Natural killer cell (primary cell): ENCODE measurements around the gene LEMD1. TPM values are rescaled to one million over a fixed set of nuclear protein-coding genes. Genes with fewer than 3 reads are reported as not detected.

Experiments
- ATAC-seq, 3 donors: fragments of 150-1000 bp in 2 of 3; fragments of 200-7000 bp in 1 of 3; cut with Tn5 transposase; 1 replicate in 1 of 3; 2 replicates in 2 of 3; pipeline ENCODE4 v1.10.0; 2021; ENCODE audit warnings: mild to moderate bottlenecking in 2 of 3, moderate library complexity in 2 of 3
- DNase-seq, 2 donors: peaks; one replicate each; pipeline versions ENCODE4 v3.0.0 to v3.0.0-alpha.2; 2013 to 2021; ENCODE audit warnings: mixed read lengths in 1 of 2
- H3K27ac ChIP-seq: one replicate; pipeline ENCODE4 v1.5.1; 2013; ENCODE audit warnings: mild to moderate bottlenecking, low read length
- H3K27me3 ChIP-seq: one replicate; pipeline ENCODE4 v1.6.1; 2013; ENCODE audit warnings: low read length; ENCODE audit not compliant: control insufficient read depth, insufficient read depth
- H3K36me3 ChIP-seq: one replicate; pipeline ENCODE4 v1.6.1; 2013; ENCODE audit warnings: low read length; ENCODE audit not compliant: control insufficient read depth, insufficient read depth
- H3K4me1 ChIP-seq: one replicate; pipeline ENCODE4 v1.6.1; 2013; ENCODE audit warnings: low read length; ENCODE audit not compliant: control insufficient read depth, insufficient read depth
- H3K4me3 ChIP-seq: one replicate; pipeline ENCODE4 v1.5.1; 2013; ENCODE audit warnings: low read length
- H3K9me3 ChIP-seq: one replicate; pipeline ENCODE4 v1.6.1; 2013; ENCODE audit warnings: low read length; ENCODE audit not compliant: control insufficient read depth, insufficient read depth
- H3K27ac Mint-ChIP-seq, 2 donors: one replicate each; pipeline ENCODE4 v1.8.0; 2022; ENCODE audit warnings: mild to moderate bottlenecking in 2 of 2, mixed read lengths in 2 of 2, moderate library complexity in 1 of 2
- H3K27me3 Mint-ChIP-seq, 2 donors: one replicate each; pipeline ENCODE4 v1.8.0; 2022; ENCODE audit warnings: low read depth in 2 of 2, mixed read lengths in 2 of 2
- H3K36me3 Mint-ChIP-seq: one replicate; pipeline ENCODE4 v1.8.0; 2022; ENCODE audit warnings: mixed read lengths
- H3K4me1 Mint-ChIP-seq, 2 donors: one replicate each; pipeline ENCODE4 v1.8.0; 2022; ENCODE audit warnings: mixed read lengths in 2 of 2
- H3K4me3 Mint-ChIP-seq: one replicate; pipeline ENCODE4 v1.8.0; 2022; ENCODE audit warnings: mild to moderate bottlenecking, moderate library complexity, mixed read lengths
- H3K9me3 Mint-ChIP-seq, 2 donors: one replicate each; pipeline ENCODE4 v1.8.0; 2022; ENCODE audit warnings: mixed read lengths in 2 of 2
- whole genome bisulfite sequencing: methylation state at CpG from one replicate; pipeline ENCODE4 v1.1.7; 2013; ENCODE audit warnings: missing lambda C conversion rate; ENCODE audit not compliant: insufficient coverage; 5-methylcytosine and 5-hydroxymethylcytosine counted together
- intact Hi-C: fragments of 100-400 bp; cut with micrococcal nuclease; formaldehyde crosslinking; loops from one replicate; pipeline ENCODE4 v1.14.2; 2022
- total RNA-seq, 4 donors: library from RNA; stranded (reverse); fragments of 120-200 nt in 1 of 4; gene quantifications; one replicate each; pipeline versions ENCODE4 v1.2.3 to v1.2.4, GENCODE V29; 2013 to 2022
- TF ChIP-seq, protein P1 (sequence below): fragments of 200-600 bp; IDR thresholded peaks from one replicate; pipeline ENCODE4 v1.8.0; 2022; ENCODE audit warnings: antibody characterized with exemption

Gene LEMD1
- total RNA-seq, 3 donors from 2014 or later (not counting 1 experiment from before 2014, with no cell fraction given) = not detected

- Histone ChIP-seq H3K9me3 (no peaks in the 10 kb centered on the region), H3K27ac (no peak overlapping the region), H3K36me3 (no peaks in the 10 kb centered on the region), H3K4me3 (no peak overlapping the region), H3K4me1 (peaks cover 7% of the 10 kb centered on the region), H3K27me3 (peaks cover 13% of the 10 kb centered on the region)
- TF ChIP-seq, protein P1, sequence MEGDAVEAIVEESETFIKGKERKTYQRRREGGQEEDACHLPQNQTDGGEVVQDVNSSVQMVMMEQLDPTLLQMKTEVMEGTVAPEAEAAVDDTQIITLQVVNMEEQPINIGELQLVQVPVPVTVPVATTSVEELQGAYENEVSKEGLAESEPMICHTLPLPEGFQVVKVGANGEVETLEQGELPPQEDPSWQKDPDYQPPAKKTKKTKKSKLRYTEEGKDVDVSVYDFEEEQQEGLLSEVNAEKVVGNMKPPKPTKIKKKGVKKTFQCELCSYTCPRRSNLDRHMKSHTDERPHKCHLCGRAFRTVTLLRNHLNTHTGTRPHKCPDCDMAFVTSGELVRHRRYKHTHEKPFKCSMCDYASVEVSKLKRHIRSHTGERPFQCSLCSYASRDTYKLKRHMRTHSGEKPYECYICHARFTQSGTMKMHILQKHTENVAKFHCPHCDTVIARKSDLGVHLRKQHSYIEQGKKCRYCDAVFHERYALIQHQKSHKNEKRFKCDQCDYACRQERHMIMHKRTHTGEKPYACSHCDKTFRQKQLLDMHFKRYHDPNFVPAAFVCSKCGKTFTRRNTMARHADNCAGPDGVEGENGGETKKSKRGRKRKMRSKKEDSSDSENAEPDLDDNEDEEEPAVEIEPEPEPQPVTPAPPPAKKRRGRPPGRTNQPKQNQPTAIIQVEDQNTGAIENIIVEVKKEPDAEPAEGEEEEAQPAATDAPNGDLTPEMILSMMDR = no peak
- no peaks in the 10 kb centered on the region for H3K4me1 Mint-ChIP-seq
- H3K4me3 Mint-ChIP-seq = no peak overlapping the region
- no peaks in the 10 kb centered on the region for H3K9me3 Mint-ChIP-seq
- ATAC-seq (no peak), DNase-seq (no peak)
- no peaks in the 10 kb centered on the region for H3K36me3 Mint-ChIP-seq
- peaks cover 17 to 31% of the 10 kb centered on the region in 2 donors for H3K27me3 Mint-ChIP-seq
- no peak overlapping the region for H3K27ac Mint-ChIP-seq
- intact Hi-C loops = no loop called here
- WGBS = 96% methylated on average over 4 of the region's 4 CpGs
Observed at GRCh38 chr1:205449254-205449749, 27.4 kb upstream of the LEMD1 start.

GRCh38 chr1:205448540-205449253 lies 26.8 kb upstream of the LEMD1 start:
- no peaks in the 10 kb centered on the region for H3K4me1 Mint-ChIP-seq
- intact Hi-C loops = no loop called here
- no peak for ATAC-seq

DNA sequence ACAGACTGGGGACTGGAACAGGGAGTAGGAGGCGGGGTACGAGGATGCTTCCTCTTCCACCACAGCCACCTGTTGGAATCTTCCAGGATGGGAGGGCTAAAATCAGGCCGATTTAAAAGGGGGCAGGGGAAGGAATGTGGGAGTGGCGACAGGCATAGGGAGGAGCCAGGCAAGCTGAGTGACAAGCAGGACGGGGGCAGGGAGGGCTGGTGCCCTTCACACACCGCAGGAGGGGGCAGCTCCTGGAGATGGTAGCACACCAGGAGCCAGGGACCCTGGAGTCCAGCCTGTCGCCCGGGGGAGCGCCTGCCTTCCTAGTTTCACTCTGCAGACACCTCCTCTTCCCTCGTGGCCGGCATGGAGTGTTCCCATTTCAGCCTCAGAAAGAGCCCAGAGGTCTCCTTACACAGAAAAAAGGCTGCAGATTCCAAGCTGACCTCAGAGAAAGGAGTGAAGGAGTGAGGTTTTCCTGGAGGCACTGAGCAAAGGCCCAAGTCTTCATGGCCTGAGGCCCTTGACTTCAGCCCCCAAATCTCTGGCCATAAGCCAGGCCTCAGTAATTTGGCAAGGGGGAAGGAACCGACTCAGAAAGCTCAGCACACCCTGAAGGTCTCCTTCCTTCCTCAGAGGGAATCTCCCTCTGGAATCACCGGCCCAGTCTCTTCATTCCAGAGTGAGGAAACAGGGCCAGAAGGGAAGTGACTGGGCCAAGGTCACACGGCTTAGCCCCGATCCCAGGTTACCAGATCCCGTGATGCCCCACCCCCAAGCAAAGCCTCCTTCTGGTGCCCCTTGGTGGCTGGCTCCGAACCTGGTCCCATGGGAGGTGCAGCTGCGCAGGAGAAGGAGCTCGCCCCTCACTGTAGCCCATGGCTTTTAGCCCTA lies 25.8 kb upstream of the LEMD1 start:
- H3K36me3 Mint-ChIP-seq = no peaks in the 10 kb centered on the region
- H3K27ac ChIP-seq = no peak overlapping the region
- no peaks in the 10 kb centered on the region for H3K9me3 ChIP-seq
- peaks cover 4 to 19% of the 10 kb centered on the region in 2 donors for H3K27me3 Mint-ChIP-seq
- no peak overlapping the region for H3K4me3 Mint-ChIP-seq
- DNase-seq = no peak
- no peak for ATAC-seq
- H3K9me3 Mint-ChIP-seq = no peaks in the 10 kb centered on the region
- TF ChIP-seq, protein P1 = no peak
- peaks cover 7% of the 10 kb centered on the region for H3K4me1 ChIP-seq
- intact Hi-C loops = no loop called here
- H3K4me1 Mint-ChIP-seq = no peaks in the 10 kb centered on the region
- H3K27me3 ChIP-seq = peaks cover 2% of the 10 kb centered on the region
- H3K27ac Mint-ChIP-seq = no peak overlapping the region
- WGBS = 85% methylated on average over 18 of the region's 19 CpGs
- H3K4me3 ChIP-seq = no peak overlapping the region
- H3K36me3 ChIP-seq = no peaks in the 10 kb centered on the region

More at GRCh38 chr1:205448540-205449253, 26.8 kb upstream of the LEMD1 start:
- no peak for DNase-seq
- Histone ChIP-seq H3K36me3 (no peaks in the 10 kb centered on the region), H3K4me1 (peaks cover 7% of the 10 kb centered on the region), H3K27ac (no peak overlapping the region), H3K4me3 (no peak overlapping the region), H3K27me3 (peaks cover 9% of the 10 kb centered on the region), H3K9me3 (no peaks in the 10 kb centered on the region)
- Mint-ChIP-seq H3K27ac (no peak overlapping the region), H3K4me3 (no peak overlapping the region), H3K27me3 (peaks cover 14 to 29% of the 10 kb centered on the region in 2 donors), H3K36me3 (no peaks in the 10 kb centered on the region), H3K9me3 (no peaks in the 10 kb centered on the region)
- WGBS = 95% methylated on average over 6 of the region's 6 CpGs
- TF ChIP-seq, protein P1 = no peak
